PC-3 (cell line): Measurements from ENCODE around the gene FOXP1. TPM values are rescaled to one million over a fixed set of nuclear protein-coding genes. Genes with fewer than 3 reads are reported as not detected.

Experiments
- ATAC-seq: fragments of 200-7000 bp; cut with Tn5 transposase; 2 replicates; pipeline ENCODE4 v1.9.1; 2020; ENCODE audit warnings: mild to moderate bottlenecking, moderate library complexity
- BruUV-seq: library from RNA; stranded (reverse); fragments of 400-500 nt; replicated peaks from 2 replicates; lab custom pipeline; 2021; lab: Mats Ljungman, UMichigan
- CTCF ChIA-PET: fragments of 300-600 bp; sonication (Branson Sonifier 250); formaldehyde crosslinking; loops from one replicate; lab custom pipeline; 2022; ENCODE audit warnings: antibody characterized with exemption; lab: Charles Lee
- POLR2A ChIA-PET: fragments of 300-600 bp; sonication (Branson Sonifier 250); formaldehyde crosslinking; loops from one replicate; lab custom pipeline; 2022; ENCODE audit warnings: antibody characterized with exemption; ENCODE audit not compliant: unreplicated experiment; lab: Charles Lee
- DNase-seq: peaks from one replicate; pipeline ENCODE4 v3.0.0-alpha.2; 2015
- H2AFZ ChIP-seq: fragments of 300-600 bp; sonication (generic); 2 replicates; pipeline ENCODE4 v1.6.0; 2016; ENCODE audit warnings: antibody characterized with exemption, low read length
- H3F3A ChIP-seq: fragments of 300-600 bp; sonication (generic); one replicate; pipeline ENCODE4 v1.6.0; 2017; ENCODE audit warnings: antibody characterized with exemption, low read length, control low read depth, mild to moderate bottlenecking; ENCODE audit not compliant: unreplicated experiment
- H3K27ac ChIP-seq: fragments of 300-600 bp; sonication (generic); 2 replicates; pipeline ENCODE4 v1.5.1; 2016; ENCODE audit warnings: mild to moderate bottlenecking, low read length
- H3K27me3 ChIP-seq: fragments of 300-600 bp; sonication (generic); 2 replicates; pipeline ENCODE4 v1.6.1; 2016; ENCODE audit warnings: low read length, mixed read lengths
- H3K36me3 ChIP-seq: fragments of 300-600 bp; sonication (generic); 2 replicates; pipeline ENCODE4 v1.6.1; 2016; ENCODE audit warnings: low read depth, mixed run types, low read length, mixed read lengths
- H3K4me1 ChIP-seq: fragments of 300-600 bp; sonication (generic); 2 replicates; pipeline ENCODE4 v1.5.1; 2016; ENCODE audit warnings: low read length; ENCODE audit not compliant: insufficient read depth
- H3K4me2 ChIP-seq: fragments of 300-600 bp; sonication (generic); 2 replicates; pipeline ENCODE4 v1.6.0; 2016; ENCODE audit warnings: low read length
- H3K4me3 ChIP-seq: fragments of 300-600 bp; sonication (generic); 2 replicates; pipeline ENCODE4 v1.5.1; 2016; ENCODE audit warnings: mild to moderate bottlenecking, low read length, mixed read lengths
- H3K79me2 ChIP-seq: fragments of 300-600 bp; sonication (generic); 2 replicates; pipeline ENCODE4 v1.6.1; 2017; ENCODE audit warnings: low read length, mixed read lengths
- H3K9ac ChIP-seq: fragments of 300-600 bp; sonication (generic); 2 replicates; pipeline ENCODE4 v1.6.0; 2016; ENCODE audit warnings: mild to moderate bottlenecking, low read length
- H3K9me2 ChIP-seq: fragments of 300-600 bp; sonication (generic); replicated peaks from 2 replicates; pipeline ENCODE4 v1.6.1; 2016; ENCODE audit warnings: mixed run types, low read length, mixed read lengths
- H3K9me3 ChIP-seq: fragments of 300-600 bp; sonication (generic); 2 replicates; pipeline ENCODE4 v1.6.1; 2016; ENCODE audit warnings: low read length, mixed read lengths
- H4K20me1 ChIP-seq: fragments of 300-600 bp; sonication (generic); 2 replicates; pipeline ENCODE4 v1.6.1; 2016; ENCODE audit warnings: low read length, mixed read lengths
- CTCF ChIP-seq: fragments of 300-600 bp; sonication (generic); conservative IDR thresholded peaks from 2 replicates; pipeline ENCODE4 v1.5.1; 2017; ENCODE audit warnings: antibody characterized with exemption, low read depth, mild to moderate bottlenecking, low read length
- EZH2 ChIP-seq: fragments of 300-600 bp; sonication (generic); IDR thresholded peaks from one replicate; pipeline ENCODE4 v1.6.1; 2017; ENCODE audit warnings: antibody characterized with exemption, mild to moderate bottlenecking, low read length; ENCODE audit not compliant: unreplicated experiment
- EZH2phosphoT487 ChIP-seq: fragments of 300-600 bp; sonication (generic); IDR thresholded peaks from 2 replicates; pipeline ENCODE4 v1.6.1; 2018; ENCODE audit warnings: mild to moderate bottlenecking, antibody characterized with exemption, low read length, borderline replicate concordance
- intact Hi-C: fragments of 100-400 bp; cut with micrococcal nuclease; formaldehyde crosslinking; loops from 2 replicates; pipeline ENCODE4 v1.9.0; 2023
- total RNA-seq: library from RNA; depleted of rRNA; stranded (reverse); fragments of >200 nt; gene quantifications from 2 replicates; pipeline ENCODE4 v1.2.3, GENCODE V29; 2014

FOXP1 gene
- total RNA-seq, 1 experiment from 2014 or later, result 35.3 TPM

GRCh38 chr3:71589132-71589531 is 5.6 kb upstream of the FOXP1 start:
- no peak overlapping the region for H3K4me2 ChIP-seq
- no peaks in the 10 kb centered on the region for H3K27me3 ChIP-seq
- ChIA-PET POLR2A (no interaction called here), CTCF (no interaction called here)
- no TSS peak for BruUV-seq
- ATAC-seq (no peak), DNase-seq (no peak)
- H2AFZ ChIP-seq, result no peak overlapping the region
- H3K27ac ChIP-seq, result no peak overlapping the region
- H3K9ac ChIP-seq, result no peak overlapping the region
- no peaks in the 10 kb centered on the region for H4K20me1 ChIP-seq
- no peak for TF ChIP-seq EZH2
- TF ChIP-seq EZH2phosphoT487, result no peak
- no peak for TF ChIP-seq CTCF
- H3K79me2 ChIP-seq, result no peaks in the 10 kb centered on the region
- H3K9me2 ChIP-seq, result no peaks in the 10 kb centered on the region
- H3K36me3 ChIP-seq, result no peaks in the 10 kb centered on the region
- H3F3A ChIP-seq, result no peaks in the 10 kb centered on the region
- no peak overlapping the region for H3K4me3 ChIP-seq
- H3K9me3 ChIP-seq, result no peaks in the 10 kb centered on the region
- H3K4me1 ChIP-seq, result peaks cover 19% of the 10 kb centered on the region
- intact Hi-C loops, result loop anchor here (10.0 kb wide), 3 partner anchors 384 to 1054 kb away; no protein-coding TSS in a partner anchor

GRCh38 chr3:71587958-71588357 is 4.4 kb upstream of the FOXP1 start:
- intact Hi-C loops, result loop anchor here (2.0 to 10.0 kb wide), 4 partner anchors 383 to 1053 kb away; no protein-coding TSS in a partner anchor
- ChIA-PET CTCF (no interaction called here), POLR2A (no interaction called here)
- H3K4me2 ChIP-seq, result no peak overlapping the region
- H4K20me1 ChIP-seq, result no peaks in the 10 kb centered on the region
- H3K4me3 ChIP-seq, result no peak overlapping the region
- no peaks in the 10 kb centered on the region for H3K36me3 ChIP-seq
- BruUV-seq, result no TSS peak
- H2AFZ ChIP-seq, result no peak overlapping the region
- H3K27ac ChIP-seq, result no peak overlapping the region
- no peaks in the 10 kb centered on the region for H3K9me2 ChIP-seq
- H3K4me1 ChIP-seq, result peaks cover 19% of the 10 kb centered on the region
- H3K79me2 ChIP-seq, result no peaks in the 10 kb centered on the region
- no peak for DNase-seq
- no peaks in the 10 kb centered on the region for H3K27me3 ChIP-seq
- no peaks in the 10 kb centered on the region for H3K9me3 ChIP-seq
- TF ChIP-seq EZH2 (no peak), EZH2phosphoT487 (no peak), CTCF (no peak)
- H3K9ac ChIP-seq, result no peak overlapping the region
- ATAC-seq, result no peak
- no peaks in the 10 kb centered on the region for H3F3A ChIP-seq

- no TSS peak for BruUV-seq
- H3K79me2 ChIP-seq, result peaks cover 10% of the 10 kb centered on the region
- no peaks in the 10 kb centered on the region for H3K36me3 ChIP-seq
- TF ChIP-seq EZH2phosphoT487, result no peak
- TF ChIP-seq EZH2, result no peak
- TF ChIP-seq CTCF, result no peak
- no peaks in the 10 kb centered on the region for H3F3A ChIP-seq
- CTCF ChIA-PET, result interaction anchor here (0.7 kb wide), 2 partner anchors 783 to 1477 kb away, joined by 3 read pairs; no protein-coding TSS in a partner anchor
- H3K27ac ChIP-seq, result no peak overlapping the region
- no peaks in the 10 kb centered on the region for H3K9me3 ChIP-seq
- H3K9me2 ChIP-seq, result no peaks in the 10 kb centered on the region
- H4K20me1 ChIP-seq, result no peaks in the 10 kb centered on the region
- no peak overlapping the region for H3K4me2 ChIP-seq
- no peak overlapping the region for H3K4me3 ChIP-seq
- intact Hi-C loops, result loop anchor here (1.0 to 10.0 kb wide), 6 partner anchors 118 to 1052 kb away; no protein-coding TSS in a partner anchor
- no peak for DNase-seq
- H2AFZ ChIP-seq, result no peak overlapping the region
- no peak overlapping the region for H3K9ac ChIP-seq
- POLR2A ChIA-PET, result no interaction called here
- peaks cover 19% of the 10 kb centered on the region for H3K4me1 ChIP-seq
- no peaks in the 10 kb centered on the region for H3K27me3 ChIP-seq
- ATAC-seq, result no peak
These were observed 3.3 kb upstream of the FOXP1 start for GRCh38 chr3:71586810-71587242.
